Right lobe of liver (tissue), 4 donors: ENCODE results near the gene ITPR2.

Experiments used
- POLR2A ChIP-seq: fragments of 450-650 bp; IDR thresholded peaks from one replicate; pipeline ENCODE4 v1.6.1; 2017; ENCODE audit warnings: antibody characterized with exemption, mild to moderate bottlenecking
- TF ChIP-seq, protein P1 (sequence below), 4 donors: fragments of 200-600 bp in 3 of 4; fragments of 450-650 bp in 1 of 4; IDR thresholded peaks; one replicate each; pipeline versions ENCODE4 v1.5.1 to v1.8.0; 2016 to 2022; ENCODE audit warnings: antibody characterized with exemption in 4 of 4, mild to moderate bottlenecking in 2 of 4
- donor health status: DM: no; HTN: no; CAD: no.
- donor health status: DM: no; HTN: no; CAD: no.
- donor health status: DM: no; HTN: yes; CAD: no.

DNA sequence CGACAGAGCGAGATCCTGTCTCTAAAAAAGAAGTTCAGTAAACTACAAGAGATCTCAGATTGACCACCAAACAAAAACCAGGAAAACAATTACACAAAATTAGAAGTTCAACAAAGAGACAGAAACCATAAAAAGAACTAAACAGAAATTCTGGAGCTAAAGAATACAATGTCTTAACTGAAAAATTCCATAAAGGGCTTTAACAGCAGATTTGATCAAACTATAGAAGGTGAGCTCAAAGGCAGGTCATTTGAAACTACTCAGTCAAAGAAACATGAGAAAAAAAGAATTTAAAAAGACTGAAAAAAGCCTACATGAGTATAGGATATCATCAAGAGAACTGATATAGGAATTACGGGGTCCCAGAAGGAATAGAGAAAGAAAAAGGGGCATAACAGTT, 71.2 kb downstream of the ITPR2 start:
- TF ChIP-seq, protein P1, sequence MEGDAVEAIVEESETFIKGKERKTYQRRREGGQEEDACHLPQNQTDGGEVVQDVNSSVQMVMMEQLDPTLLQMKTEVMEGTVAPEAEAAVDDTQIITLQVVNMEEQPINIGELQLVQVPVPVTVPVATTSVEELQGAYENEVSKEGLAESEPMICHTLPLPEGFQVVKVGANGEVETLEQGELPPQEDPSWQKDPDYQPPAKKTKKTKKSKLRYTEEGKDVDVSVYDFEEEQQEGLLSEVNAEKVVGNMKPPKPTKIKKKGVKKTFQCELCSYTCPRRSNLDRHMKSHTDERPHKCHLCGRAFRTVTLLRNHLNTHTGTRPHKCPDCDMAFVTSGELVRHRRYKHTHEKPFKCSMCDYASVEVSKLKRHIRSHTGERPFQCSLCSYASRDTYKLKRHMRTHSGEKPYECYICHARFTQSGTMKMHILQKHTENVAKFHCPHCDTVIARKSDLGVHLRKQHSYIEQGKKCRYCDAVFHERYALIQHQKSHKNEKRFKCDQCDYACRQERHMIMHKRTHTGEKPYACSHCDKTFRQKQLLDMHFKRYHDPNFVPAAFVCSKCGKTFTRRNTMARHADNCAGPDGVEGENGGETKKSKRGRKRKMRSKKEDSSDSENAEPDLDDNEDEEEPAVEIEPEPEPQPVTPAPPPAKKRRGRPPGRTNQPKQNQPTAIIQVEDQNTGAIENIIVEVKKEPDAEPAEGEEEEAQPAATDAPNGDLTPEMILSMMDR (IDR thresholded peaks at IDR 0.05), result no peak
- TF ChIP-seq POLR2A, result no peak
